GM23338 (cell line): ENCODE results near the gene BIRC5. TPM values are rescaled to one million over a fixed set of nuclear protein-coding genes. Genes with fewer than 3 reads are reported as not detected.

Source experiments
- ATAC-seq: fragments of 200-7000 bp; cut with Tn5 transposase; 3 replicates; pipeline ENCODE4 v1.9.1; 2020
- DNase-seq: peaks from one replicate; pipeline ENCODE4 v3.0.0-alpha.2; 2015; ENCODE audit warnings: low spot score
- H2AFZ ChIP-seq: fragments of 200-600 bp; sonication (generic); 2 replicates; pipeline ENCODE4 v1.8.0; 2016; ENCODE audit warnings: antibody characterized with exemption, mild to moderate bottlenecking, moderate library complexity
- H3F3A ChIP-seq: fragments of 200-600 bp; sonication (generic); replicated peaks from 2 replicates; pipeline ENCODE4 v1.8.0; 2017; ENCODE audit warnings: antibody characterized with exemption, mixed run types, low read depth
- H3K27ac ChIP-seq: fragments of 200-600 bp; sonication (generic); 2 replicates; pipeline ENCODE4 v1.6.1; 2016; ENCODE audit warnings: low read depth
- H3K27me3 ChIP-seq: fragments of 200-600 bp; sonication (generic); 2 replicates; pipeline ENCODE4 v1.8.0; 2016; ENCODE audit warnings: mild to moderate bottlenecking, mixed run types, moderate library complexity; ENCODE audit not compliant: insufficient read depth
- H3K36me3 ChIP-seq: fragments of 200-600 bp; sonication (generic); 2 replicates; pipeline ENCODE4 v1.8.0; 2016; ENCODE audit warnings: mild to moderate bottlenecking; ENCODE audit not compliant: insufficient read depth
- H3K4me1 ChIP-seq: fragments of 200-600 bp; sonication (generic); 2 replicates; pipeline ENCODE4 v1.8.0; 2016; ENCODE audit warnings: mild to moderate bottlenecking, moderate library complexity; ENCODE audit not compliant: insufficient read depth
- H3K4me2 ChIP-seq: fragments of 200-600 bp; sonication (generic); 2 replicates; pipeline ENCODE4 v1.7.1; 2017; ENCODE audit warnings: mixed run types
- H3K4me3 ChIP-seq: fragments of 200-600 bp; sonication (generic); 2 replicates; pipeline ENCODE4 v1.6.1; 2016; ENCODE audit warnings: mixed run types
- H3K79me2 ChIP-seq: fragments of 200-600 bp; sonication (generic); replicated peaks from 2 replicates; pipeline ENCODE4 v1.8.0; 2017; ENCODE audit warnings: mild to moderate bottlenecking; ENCODE audit not compliant: insufficient read depth
- H3K9me2 ChIP-seq: fragments of 200-600 bp; sonication (generic); 2 replicates; pipeline ENCODE4 v1.8.0; 2017; ENCODE audit not compliant: insufficient read depth
- H4K20me1 ChIP-seq: fragments of 200-600 bp; sonication (generic); replicated peaks from 2 replicates; pipeline ENCODE4 v1.8.0; 2017; ENCODE audit warnings: mild to moderate bottlenecking; ENCODE audit not compliant: insufficient read depth
- H3K27ac Mint-ChIP-seq: 2 replicates; pipeline ENCODE4 v1.8.0; 2020; ENCODE audit warnings: inconsistent platforms, mild to moderate bottlenecking, moderate library complexity, mixed read lengths
- H3K27me3 Mint-ChIP-seq: 3 replicates; pipeline ENCODE4 v1.8.0; 2022; ENCODE audit warnings: low read depth, mild to moderate bottlenecking, moderate library complexity, mixed read lengths, inconsistent platforms; ENCODE audit not compliant: insufficient read depth, poor library complexity
- H3K36me3 Mint-ChIP-seq: 3 replicates; pipeline ENCODE4 v1.8.0; 2021; ENCODE audit warnings: low read depth, mild to moderate bottlenecking, inconsistent platforms, moderate library complexity, mixed read lengths
- H3K4me1 Mint-ChIP-seq: 3 replicates; pipeline ENCODE4 v1.8.0; 2020; ENCODE audit warnings: mild to moderate bottlenecking, inconsistent platforms, mixed read lengths
- H3K4me3 Mint-ChIP-seq: 3 replicates; pipeline ENCODE4 v1.8.0; 2021; ENCODE audit warnings: moderate library complexity, mild to moderate bottlenecking, inconsistent platforms, mixed read lengths
- H3K9me3 Mint-ChIP-seq: 3 replicates; pipeline ENCODE4 v1.8.0; 2020; ENCODE audit warnings: moderate library complexity, mild to moderate bottlenecking, inconsistent platforms, mixed read lengths
- CREB1 ChIP-seq: fragments of 250-450 bp; sonication (Bioruptor Pico); IDR thresholded peaks from 2 replicates; pipeline ENCODE4 v1.5.0; 2020; ENCODE audit warnings: low read depth, mild to moderate bottlenecking, moderate library complexity
- CTCF ChIP-seq, 2 experiments: fragments of 200-600 bp in 1 of 2; sonication (generic) in 1 of 2; conservative IDR thresholded peaks; 2 replicates each; pipeline versions ENCODE4 v1.5.1 to v1.6.1; 2016 to 2017; ENCODE audit warnings: antibody characterized with exemption in 2 of 2, low read depth in 2 of 2, mild to moderate bottlenecking in 2 of 2, moderate library complexity in 1 of 2
- EZH2 ChIP-seq: fragments of 200-600 bp; sonication (generic); IDR thresholded peaks from one replicate; pipeline ENCODE4 v1.8.0; 2017; ENCODE audit warnings: antibody characterized with exemption, mild to moderate bottlenecking, low read depth; ENCODE audit not compliant: unreplicated experiment
- EZH2phosphoT487 ChIP-seq: fragments of 200-600 bp; sonication (generic); IDR thresholded peaks from one replicate; pipeline ENCODE4 v1.8.1; 2018; ENCODE audit warnings: antibody characterized with exemption; ENCODE audit not compliant: unreplicated experiment
- JUNB ChIP-seq: IDR thresholded peaks from one replicate; pipeline ENCODE4 v1.6.1; 2016; ENCODE audit warnings: antibody characterized with exemption; ENCODE audit not compliant: unreplicated experiment
- NANOG ChIP-seq: IDR thresholded peaks from 2 replicates; pipeline ENCODE4 v1.6.1; 2016; ENCODE audit warnings: antibody characterized with exemption, borderline replicate concordance
- POLR2AphosphoS5 ChIP-seq: IDR thresholded peaks from 2 replicates; pipeline ENCODE4 v1.6.1; 2016; ENCODE audit warnings: antibody characterized with exemption, low read depth
- REST ChIP-seq: IDR thresholded peaks from one replicate; pipeline ENCODE4 v1.6.1; 2018; ENCODE audit warnings: antibody characterized with exemption; ENCODE audit not compliant: unreplicated experiment
- STAT1 ChIP-seq: IDR thresholded peaks from one replicate; pipeline ENCODE4 v1.6.1; 2016; ENCODE audit warnings: antibody characterized with exemption; ENCODE audit not compliant: unreplicated experiment
- ZNF114 ChIP-seq: fragments of 250-450 bp; sonication (Bioruptor Pico); IDR thresholded peaks from 2 replicates; pipeline ENCODE4 v1.5.0; 2020; ENCODE audit warnings: mild to moderate bottlenecking, moderate library complexity
- ZNF331 ChIP-seq: fragments of 250-450 bp; sonication (Bioruptor Pico); IDR thresholded peaks from 2 replicates; pipeline ENCODE4 v1.5.0; 2020; ENCODE audit warnings: low read depth, mild to moderate bottlenecking, moderate library complexity
- polyA plus RNA-seq: library from polyadenylated mRNA; unstranded; fragments of >200 nt; fragmentation: Nextera tagmentation; extraction: Ambion mirVana; gene quantifications from 2 replicates; pipeline ENCODE4 v1.2.1, GENCODE V29; 2016
- total RNA-seq: library from RNA; depleted of rRNA; stranded (reverse); fragments of >200 nt; shearing (Covaris generic); gene quantifications from 2 replicates; pipeline ENCODE4 v1.2.3, GENCODE V29; 2014
- TF ChIP-seq, protein P1 (sequence below): IDR thresholded peaks from 2 replicates; pipeline ENCODE4 v1.6.1; 2016; ENCODE audit warnings: antibody characterized with exemption
- TF ChIP-seq, protein P2 (sequence below): fragments of 250-450 bp; sonication (Bioruptor Pico); IDR thresholded peaks from 2 replicates; pipeline ENCODE4 v1.5.0; 2020; ENCODE audit warnings: mild to moderate bottlenecking, moderate library complexity

Gene BIRC5
- total and polyA plus RNA-seq, 2 experiments from 2014 or later: 89.7 to 111 TPM

DNA sequence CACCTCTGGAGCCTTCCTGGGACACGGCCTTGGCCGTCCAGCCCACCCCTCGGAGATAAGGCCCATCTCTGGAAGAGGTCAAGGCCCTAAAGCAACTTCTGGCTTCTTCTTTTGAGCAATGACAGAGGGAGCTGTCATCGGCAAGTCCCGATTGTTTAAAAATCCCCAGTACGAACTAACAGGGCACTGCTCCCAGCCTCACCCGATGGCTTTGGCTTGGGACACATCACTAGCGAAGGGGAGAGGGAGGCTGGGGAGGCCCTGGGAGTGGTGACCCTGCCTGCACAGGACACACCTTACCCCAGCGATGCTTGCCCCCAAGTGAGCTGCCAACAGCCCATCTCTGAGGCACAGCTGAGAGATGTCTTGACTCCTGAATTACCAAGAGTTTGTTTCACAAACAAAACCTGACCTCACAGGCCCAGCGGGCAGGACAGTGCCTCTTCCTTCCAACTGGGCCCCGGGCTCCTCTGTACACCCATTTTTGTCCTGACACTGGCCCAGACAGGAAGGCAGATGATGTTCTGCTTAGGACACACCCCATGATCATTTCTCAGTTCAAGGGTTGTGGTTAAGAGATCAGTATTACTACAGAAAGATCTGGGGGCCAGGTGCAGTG lies 40.8 kb upstream of the BIRC5 start:
- Histone ChIP-seq H3K9me2 (no peaks in the 10 kb centered on the region), H3K4me2 (peak overlapping the region; percentile 3; the same call in 1 of the 2 replicates), H3K79me2 (no peaks in the 10 kb centered on the region), H3K4me3 (no peak overlapping the region), H3K27ac (peak overlapping the region; percentile 66; the same call in 1 of the 2 replicates), H4K20me1 (peaks cover 13% of the 10 kb centered on the region), H3K27me3 (no peaks in the 10 kb centered on the region), H3F3A (peaks cover 16% of the 10 kb centered on the region; the same call in 1 of the 2 replicates), H3K4me1 (peaks cover 21% of the 10 kb centered on the region), H3K36me3 (no peaks in the 10 kb centered on the region), H2AFZ (no peak overlapping the region)
- DNase-seq (no peak), ATAC-seq (no peak)
- peaks cover 30% of the 10 kb centered on the region for H3K27me3 Mint-ChIP-seq
- H3K27ac Mint-ChIP-seq: no peak overlapping the region; the same call in 1 of the 2 replicates
- H3K36me3 Mint-ChIP-seq: peaks cover 54% of the 10 kb centered on the region
- H3K9me3 Mint-ChIP-seq: no peaks in the 10 kb centered on the region; the same call in 1 of the 3 replicates
- no peak for TF ChIP-seq EZH2phosphoT487
- TF ChIP-seq, protein P1, sequence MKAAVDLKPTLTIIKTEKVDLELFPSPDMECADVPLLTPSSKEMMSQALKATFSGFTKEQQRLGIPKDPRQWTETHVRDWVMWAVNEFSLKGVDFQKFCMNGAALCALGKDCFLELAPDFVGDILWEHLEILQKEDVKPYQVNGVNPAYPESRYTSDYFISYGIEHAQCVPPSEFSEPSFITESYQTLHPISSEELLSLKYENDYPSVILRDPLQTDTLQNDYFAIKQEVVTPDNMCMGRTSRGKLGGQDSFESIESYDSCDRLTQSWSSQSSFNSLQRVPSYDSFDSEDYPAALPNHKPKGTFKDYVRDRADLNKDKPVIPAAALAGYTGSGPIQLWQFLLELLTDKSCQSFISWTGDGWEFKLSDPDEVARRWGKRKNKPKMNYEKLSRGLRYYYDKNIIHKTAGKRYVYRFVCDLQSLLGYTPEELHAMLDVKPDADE: no peak
- no peak; the same call in 1 of the 2 replicates for TF ChIP-seq POLR2AphosphoS5
- TF ChIP-seq, protein P2, sequence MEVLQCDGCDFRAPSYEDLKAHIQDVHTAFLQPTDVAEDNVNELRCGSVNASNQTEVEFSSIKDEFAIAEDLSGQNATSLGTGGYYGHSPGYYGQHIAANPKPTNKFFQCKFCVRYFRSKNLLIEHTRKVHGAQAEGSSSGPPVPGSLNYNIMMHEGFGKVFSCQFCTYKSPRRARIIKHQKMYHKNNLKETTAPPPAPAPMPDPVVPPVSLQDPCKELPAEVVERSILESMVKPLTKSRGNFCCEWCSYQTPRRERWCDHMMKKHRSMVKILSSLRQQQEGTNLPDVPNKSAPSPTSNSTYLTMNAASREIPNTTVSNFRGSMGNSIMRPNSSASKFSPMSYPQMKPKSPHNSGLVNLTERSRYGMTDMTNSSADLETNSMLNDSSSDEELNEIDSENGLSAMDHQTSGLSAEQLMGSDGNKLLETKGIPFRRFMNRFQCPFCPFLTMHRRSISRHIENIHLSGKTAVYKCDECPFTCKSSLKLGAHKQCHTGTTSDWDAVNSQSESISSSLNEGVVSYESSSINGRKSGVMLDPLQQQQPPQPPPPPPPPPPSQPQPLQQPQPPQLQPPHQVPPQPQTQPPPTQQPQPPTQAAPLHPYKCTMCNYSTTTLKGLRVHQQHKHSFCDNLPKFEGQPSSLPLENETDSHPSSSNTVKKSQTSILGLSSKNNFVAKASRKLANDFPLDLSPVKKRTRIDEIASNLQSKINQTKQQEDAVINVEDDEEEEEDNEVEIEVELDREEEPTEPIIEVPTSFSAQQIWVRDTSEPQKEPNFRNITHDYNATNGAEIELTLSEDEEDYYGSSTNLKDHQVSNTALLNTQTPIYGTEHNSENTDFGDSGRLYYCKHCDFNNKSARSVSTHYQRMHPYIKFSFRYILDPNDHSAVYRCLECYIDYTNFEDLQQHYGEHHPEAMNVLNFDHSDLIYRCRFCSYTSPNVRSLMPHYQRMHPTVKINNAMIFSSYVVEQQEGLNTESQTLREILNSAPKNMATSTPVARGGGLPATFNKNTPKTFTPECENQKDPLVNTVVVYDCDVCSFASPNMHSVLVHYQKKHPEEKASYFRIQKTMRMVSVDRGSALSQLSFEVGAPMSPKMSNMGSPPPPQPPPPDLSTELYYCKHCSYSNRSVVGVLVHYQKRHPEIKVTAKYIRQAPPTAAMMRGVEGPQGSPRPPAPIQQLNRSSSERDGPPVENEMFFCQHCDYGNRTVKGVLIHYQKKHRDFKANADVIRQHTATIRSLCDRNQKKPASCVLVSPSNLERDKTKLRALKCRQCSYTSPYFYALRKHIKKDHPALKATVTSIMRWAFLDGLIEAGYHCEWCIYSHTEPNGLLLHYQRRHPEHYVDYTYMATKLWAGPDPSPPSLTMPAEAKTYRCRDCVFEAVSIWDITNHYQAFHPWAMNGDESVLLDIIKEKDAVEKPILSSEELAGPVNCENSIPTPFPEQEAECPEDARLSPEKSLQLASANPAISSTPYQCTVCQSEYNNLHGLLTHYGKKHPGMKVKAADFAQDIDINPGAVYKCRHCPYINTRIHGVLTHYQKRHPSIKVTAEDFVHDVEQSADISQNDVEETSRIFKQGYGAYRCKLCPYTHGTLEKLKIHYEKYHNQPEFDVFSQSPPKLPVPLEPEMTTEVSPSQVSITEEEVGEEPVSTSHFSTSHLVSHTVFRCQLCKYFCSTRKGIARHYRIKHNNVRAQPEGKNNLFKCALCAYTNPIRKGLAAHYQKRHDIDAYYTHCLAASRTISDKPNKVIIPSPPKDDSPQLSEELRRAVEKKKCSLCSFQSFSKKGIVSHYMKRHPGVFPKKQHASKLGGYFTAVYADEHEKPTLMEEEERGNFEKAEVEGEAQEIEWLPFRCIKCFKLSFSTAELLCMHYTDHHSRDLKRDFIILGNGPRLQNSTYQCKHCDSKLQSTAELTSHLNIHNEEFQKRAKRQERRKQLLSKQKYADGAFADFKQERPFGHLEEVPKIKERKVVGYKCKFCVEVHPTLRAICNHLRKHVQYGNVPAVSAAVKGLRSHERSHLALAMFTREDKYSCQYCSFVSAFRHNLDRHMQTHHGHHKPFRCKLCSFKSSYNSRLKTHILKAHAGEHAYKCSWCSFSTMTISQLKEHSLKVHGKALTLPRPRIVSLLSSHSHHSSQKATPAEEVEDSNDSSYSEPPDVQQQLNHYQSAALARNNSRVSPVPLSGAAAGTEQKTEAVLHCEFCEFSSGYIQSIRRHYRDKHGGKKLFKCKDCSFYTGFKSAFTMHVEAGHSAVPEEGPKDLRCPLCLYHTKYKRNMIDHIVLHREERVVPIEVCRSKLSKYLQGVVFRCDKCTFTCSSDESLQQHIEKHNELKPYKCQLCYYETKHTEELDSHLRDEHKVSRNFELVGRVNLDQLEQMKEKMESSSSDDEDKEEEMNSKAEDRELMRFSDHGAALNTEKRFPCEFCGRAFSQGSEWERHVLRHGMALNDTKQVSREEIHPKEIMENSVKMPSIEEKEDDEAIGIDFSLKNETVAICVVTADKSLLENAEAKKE: no peak
- no peak for TF ChIP-seq CREB1
- no peak for TF ChIP-seq ZNF114
- no peak for TF ChIP-seq EZH2
- no peak for TF ChIP-seq REST
- TF ChIP-seq JUNB: no peak
- TF ChIP-seq STAT1: no peak
- no peak for TF ChIP-seq NANOG
- no peak for TF ChIP-seq CTCF (conservative IDR thresholded peaks at IDR 0.05; ENCODE audit: low read depth in 2 of 2)
- TF ChIP-seq ZNF331 (CRISPR knock-in tag): no peak
- no peak overlapping the region; the same call in 2 of the 3 replicates for H3K4me3 Mint-ChIP-seq
- H3K4me1 Mint-ChIP-seq: peaks cover 53% of the 10 kb centered on the region
